Osteoblast (primary cell): Measurements from ENCODE around the gene TMEM245. TPM values are rescaled to one million over a fixed set of nuclear protein-coding genes. Genes with fewer than 3 reads are reported as not detected.

Experiments used
- DNase-seq: peaks from one replicate; pipeline ENCODE4 v3.0.0; 2011; ENCODE audit warnings: low spot score, mixed read lengths; ENCODE audit not compliant: insufficient read length; ENCODE audit errors: missing footprints
- H2AFZ ChIP-seq: 2 replicates; pipeline ENCODE4 v1.6.0; 2011; ENCODE audit warnings: mild to moderate bottlenecking, low read length
- H3K27ac ChIP-seq: 2 replicates; pipeline ENCODE4 v1.5.1; 2011; ENCODE audit warnings: mild to moderate bottlenecking, low read depth, low read length, moderate library complexity
- H3K27me3 ChIP-seq: 2 replicates; pipeline ENCODE4 v1.6.0; 2012; ENCODE audit warnings: mild to moderate bottlenecking, control low read depth, inconsistent platforms, low read length, moderate library complexity; ENCODE audit not compliant: insufficient read depth
- H3K36me3 ChIP-seq: 2 replicates; pipeline ENCODE4 v1.5.1; 2011; ENCODE audit warnings: mild to moderate bottlenecking, low read length, control low read depth, moderate library complexity; ENCODE audit not compliant: insufficient read depth
- H3K4me1 ChIP-seq: 2 replicates; pipeline ENCODE4 v1.5.1; 2011; ENCODE audit warnings: mild to moderate bottlenecking, low read length, control low read depth, moderate library complexity; ENCODE audit not compliant: insufficient read depth
- H3K4me2 ChIP-seq: 2 replicates; pipeline ENCODE4 v1.6.0; 2011; ENCODE audit warnings: mild to moderate bottlenecking, low read length; ENCODE audit not compliant: insufficient read depth
- H3K4me3 ChIP-seq: fragments of 200-600 bp; sonication (generic); 3 replicates; pipeline ENCODE4 v1.5.1; 2012; ENCODE audit warnings: mild to moderate bottlenecking, low read length, inconsistent platforms; ENCODE audit not compliant: insufficient read depth
- H3K79me2 ChIP-seq: 2 replicates; pipeline ENCODE4 v1.6.0; 2012; ENCODE audit warnings: mild to moderate bottlenecking, low read length, control low read depth, inconsistent platforms; ENCODE audit not compliant: insufficient read depth
- H3K9me3 ChIP-seq: 2 replicates; pipeline ENCODE4 v1.5.1; 2011; ENCODE audit warnings: low read depth, low read length, control low read depth
- H4K20me1 ChIP-seq: 2 replicates; pipeline ENCODE4 v1.6.0; 2012; ENCODE audit warnings: mild to moderate bottlenecking, low read length, control low read depth; ENCODE audit not compliant: insufficient read depth
- CTCF ChIP-seq: IDR thresholded peaks from 2 replicates; pipeline ENCODE4 v1.5.1; 2011; ENCODE audit warnings: mild to moderate bottlenecking, low read depth, low read length, moderate library complexity; ENCODE audit errors: extremely low read depth
- total RNA-seq: library from RNA; depleted of rRNA; stranded (reverse); fragments of >200 nt; gene quantifications from 2 replicates; pipeline ENCODE4 v1.2.3, GENCODE V29; 2012

The TMEM245 gene
- total RNA-seq, 1 donor, result 45.2 TPM

GRCh38 chr9:109108318-109108717 is 11.4 kb downstream of the TMEM245 start:
- Histone ChIP-seq H3K79me2 (peaks cover 86% of the 10 kb centered on the region), H4K20me1 (no peaks in the 10 kb centered on the region), H3K27me3 (no peaks in the 10 kb centered on the region), H3K27ac (peak overlapping the region; percentile 81), H3K4me2 (peak overlapping the region; percentile 92), H3K9me3 (no peaks in the 10 kb centered on the region), H3K36me3 (peaks cover 5% of the 10 kb centered on the region), H2AFZ (no peak overlapping the region), H3K4me3 (peak overlapping the region; percentile 62), H3K4me1 (peaks cover 50% of the 10 kb centered on the region)
- no peak for DNase-seq
- TF ChIP-seq CTCF, result no peak

GRCh38 chr9:109107402-109108240 is 12.1 kb downstream of the TMEM245 start:
- H3K9me3 ChIP-seq, result no peaks in the 10 kb centered on the region
- peak overlapping the region; percentile 49 for H2AFZ ChIP-seq
- H3K27me3 ChIP-seq, result no peaks in the 10 kb centered on the region
- H3K4me1 ChIP-seq, result peaks cover 50% of the 10 kb centered on the region
- H3K4me2 ChIP-seq, result peak overlapping the region; percentile 92
- H4K20me1 ChIP-seq, result no peaks in the 10 kb centered on the region
- peak overlapping the region; percentile 81 for H3K27ac ChIP-seq
- peak overlapping the region; percentile 62 for H3K4me3 ChIP-seq
- H3K36me3 ChIP-seq, result peaks cover 5% of the 10 kb centered on the region
- DNase-seq, result peak; percentile 84
- no peak for TF ChIP-seq CTCF
- peaks cover 86% of the 10 kb centered on the region for H3K79me2 ChIP-seq

GRCh38 chr9:109101810-109102209 is 17.9 kb downstream of the TMEM245 start:
- H3K27ac ChIP-seq, result peak overlapping the region; percentile 1
- H2AFZ ChIP-seq, result no peak overlapping the region
- peak; percentile 86 for DNase-seq
- no peaks in the 10 kb centered on the region for H3K9me3 ChIP-seq
- peaks cover 85% of the 10 kb centered on the region for H3K79me2 ChIP-seq
- H3K4me1 ChIP-seq, result peaks cover 43% of the 10 kb centered on the region
- H3K27me3 ChIP-seq, result no peaks in the 10 kb centered on the region
- H3K4me3 ChIP-seq, result no peak overlapping the region
- peaks cover 12% of the 10 kb centered on the region for H3K36me3 ChIP-seq
- H3K4me2 ChIP-seq, result peak overlapping the region; percentile 40
- no peak for TF ChIP-seq CTCF
- peaks cover 27% of the 10 kb centered on the region for H4K20me1 ChIP-seq

- H3K4me3 ChIP-seq, result no peak overlapping the region
- H3K27ac ChIP-seq, result no peak overlapping the region
- no peak for DNase-seq
- H4K20me1 ChIP-seq, result peaks cover 29% of the 10 kb centered on the region
- no peaks in the 10 kb centered on the region for H3K27me3 ChIP-seq
- H3K4me1 ChIP-seq, result peaks cover 41% of the 10 kb centered on the region
- TF ChIP-seq CTCF, result no peak
- peak overlapping the region; percentile 40 for H3K4me2 ChIP-seq
- peaks cover 12% of the 10 kb centered on the region for H3K36me3 ChIP-seq
- no peak overlapping the region for H2AFZ ChIP-seq
- no peaks in the 10 kb centered on the region for H3K9me3 ChIP-seq
- H3K79me2 ChIP-seq, result peaks cover 85% of the 10 kb centered on the region
Observed at GRCh38 chr9:109101202-109101595, 18.5 kb downstream of the TMEM245 start.
